GM18507 (cell line): ENCODE results near the gene CNTNAP1.

Experiments used
- DNase-seq: peaks from one replicate; pipeline ENCODE4 v3.0.0; 2011; ENCODE audit warnings: low read depth; ENCODE audit not compliant: insufficient read length; ENCODE audit errors: extremely low spot score
- FAIRE-seq: peaks from 2 replicates; lab custom pipeline; 2011; peaks lifted over from hg19 to GRCh38; lab: Jason Lieb, UNC

The CNTNAP1 gene

DNA sequence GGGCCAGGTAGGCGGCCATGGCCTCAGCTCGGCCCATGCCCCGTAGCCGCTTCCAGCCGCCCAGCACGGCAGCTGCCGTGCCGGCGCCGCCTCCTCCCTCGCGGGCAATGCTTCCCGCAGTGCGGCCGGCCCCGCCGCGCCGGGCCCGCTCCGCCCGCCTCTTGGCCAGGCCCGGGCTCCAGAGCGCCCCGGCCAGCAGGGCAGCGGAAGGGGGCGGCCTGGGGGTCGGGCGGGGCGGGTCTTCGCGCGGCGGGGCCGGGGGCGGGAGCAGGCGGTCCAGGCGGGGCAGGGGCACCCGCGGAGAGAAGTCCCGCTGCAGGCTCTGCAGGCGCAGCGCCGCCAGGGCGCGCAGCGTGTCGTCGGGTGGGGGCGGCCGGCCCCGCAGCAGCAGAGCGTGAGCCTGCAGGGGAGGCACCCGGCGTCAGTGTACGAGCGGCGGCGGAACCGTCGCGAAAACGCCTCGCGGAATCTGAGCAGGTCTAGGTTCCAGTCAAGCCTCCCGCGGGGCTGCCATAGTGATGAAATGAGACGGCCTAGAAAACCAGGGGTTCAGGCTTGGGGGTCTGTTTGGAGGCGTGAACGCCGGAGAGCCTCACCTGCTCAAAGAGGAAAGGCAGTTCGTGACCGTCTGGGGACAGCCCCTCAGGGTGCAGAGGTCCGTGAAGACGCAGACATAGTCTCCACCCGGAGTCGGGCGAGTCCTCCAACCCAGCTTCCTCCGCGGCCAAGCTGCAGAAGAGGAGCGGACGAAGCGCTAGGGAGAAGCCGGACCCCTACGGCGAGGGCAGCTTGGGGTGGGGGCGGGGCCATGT is 12.1 kb upstream of the CNTNAP1 start:
- peak; percentile 68 for FAIRE-seq

DNA sequence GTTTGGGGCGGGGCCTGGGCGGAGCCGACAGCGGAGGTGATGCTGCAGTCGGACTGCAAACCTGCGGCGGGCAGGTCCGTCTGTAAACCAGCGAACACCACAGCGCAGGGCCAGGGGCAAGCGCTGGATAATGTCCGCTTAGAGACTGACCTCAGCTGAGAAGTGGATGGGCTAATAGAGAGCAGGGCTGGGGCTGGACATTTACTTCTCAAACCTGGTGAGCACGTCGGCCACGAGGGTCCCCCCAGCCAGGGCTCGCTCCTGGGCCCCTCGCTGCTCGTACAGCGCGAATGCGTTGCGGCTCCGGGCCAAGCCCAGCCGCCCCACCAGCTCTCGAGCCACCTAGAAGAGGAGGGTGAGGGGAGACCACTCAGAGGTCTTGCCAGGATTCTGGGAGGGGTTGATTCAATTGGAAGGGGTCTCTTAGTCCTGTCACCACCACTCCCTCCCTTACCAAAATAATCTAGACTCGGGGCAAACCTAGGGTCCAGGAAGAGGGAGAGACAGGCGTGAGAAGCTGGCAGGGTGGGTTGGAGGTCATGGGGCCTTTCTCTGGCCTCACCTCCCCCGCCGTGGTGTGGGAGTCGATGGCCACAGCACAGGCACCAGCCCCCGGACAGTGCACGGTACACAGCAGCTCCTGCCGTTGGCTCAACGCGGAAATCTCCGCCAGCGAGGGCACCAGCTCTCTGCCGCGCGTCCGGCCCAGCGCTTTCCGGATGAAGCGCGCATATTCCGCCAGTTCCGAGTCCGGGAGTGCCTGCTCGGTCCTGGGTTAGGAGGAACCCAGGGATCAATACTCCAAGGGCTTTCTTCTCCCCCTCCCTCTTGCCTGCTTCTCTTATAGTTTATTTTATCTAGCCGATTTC is 11.3 kb upstream of the CNTNAP1 start:
- DNase-seq, result no peak
- FAIRE-seq, result no peak

More for the DNA sequence above, 12.1 kb upstream of the CNTNAP1 start:
- no peak for DNase-seq

- FAIRE-seq (no peak), DNase-seq (no peak)
Measured at GRCh38 chr17:42672038-42672437, 10.3 kb upstream of the CNTNAP1 start.

- DNase-seq (no peak), FAIRE-seq (no peak)
Measured at GRCh38 chr17:42673266-42673884, 9.0 kb upstream of the CNTNAP1 start.

DNA sequence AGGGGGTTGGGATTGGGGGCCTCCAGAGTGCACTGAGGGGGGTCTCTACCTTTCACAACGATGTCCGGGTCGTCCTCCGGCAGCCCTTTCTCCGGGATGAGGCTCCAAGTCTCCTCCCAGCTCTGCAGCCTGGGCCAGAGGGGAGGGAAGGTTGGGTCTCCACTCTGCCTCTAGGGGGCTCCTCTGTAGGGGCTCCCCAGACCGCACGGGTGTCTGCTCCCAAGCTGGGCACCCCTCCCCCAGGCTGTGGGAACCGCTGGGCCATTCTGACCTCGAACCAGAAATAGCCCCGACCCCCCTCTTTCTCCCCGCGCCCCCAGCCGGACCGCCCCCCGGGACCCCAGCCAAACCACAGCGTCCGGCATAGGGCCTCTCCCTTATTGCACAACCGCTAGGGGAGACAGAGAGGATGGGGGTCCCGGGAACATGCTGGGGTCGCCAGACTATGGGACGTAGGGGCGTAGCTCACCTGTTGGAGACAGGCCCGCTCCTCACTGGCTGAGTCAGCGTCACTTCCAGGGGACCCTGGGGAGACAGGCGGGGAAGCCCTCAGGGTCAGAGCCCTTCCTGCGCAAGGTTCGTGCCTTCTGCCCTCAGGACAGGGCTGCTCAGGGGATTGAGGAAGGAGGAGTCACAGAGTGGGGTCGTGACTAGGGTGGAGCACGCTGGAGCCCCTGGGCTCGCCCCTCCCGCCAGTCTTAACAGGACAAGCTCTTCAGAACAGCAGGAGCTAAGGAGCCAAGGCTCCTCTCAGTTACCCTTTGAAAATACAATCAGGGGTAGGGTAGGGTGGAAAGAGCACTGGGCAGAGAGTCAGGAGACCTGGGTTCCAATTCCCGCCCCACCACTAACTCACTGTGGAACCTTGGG is 8.2 kb upstream of the CNTNAP1 start:
- FAIRE-seq (peak; percentile 81), DNase-seq (no peak)

DNA sequence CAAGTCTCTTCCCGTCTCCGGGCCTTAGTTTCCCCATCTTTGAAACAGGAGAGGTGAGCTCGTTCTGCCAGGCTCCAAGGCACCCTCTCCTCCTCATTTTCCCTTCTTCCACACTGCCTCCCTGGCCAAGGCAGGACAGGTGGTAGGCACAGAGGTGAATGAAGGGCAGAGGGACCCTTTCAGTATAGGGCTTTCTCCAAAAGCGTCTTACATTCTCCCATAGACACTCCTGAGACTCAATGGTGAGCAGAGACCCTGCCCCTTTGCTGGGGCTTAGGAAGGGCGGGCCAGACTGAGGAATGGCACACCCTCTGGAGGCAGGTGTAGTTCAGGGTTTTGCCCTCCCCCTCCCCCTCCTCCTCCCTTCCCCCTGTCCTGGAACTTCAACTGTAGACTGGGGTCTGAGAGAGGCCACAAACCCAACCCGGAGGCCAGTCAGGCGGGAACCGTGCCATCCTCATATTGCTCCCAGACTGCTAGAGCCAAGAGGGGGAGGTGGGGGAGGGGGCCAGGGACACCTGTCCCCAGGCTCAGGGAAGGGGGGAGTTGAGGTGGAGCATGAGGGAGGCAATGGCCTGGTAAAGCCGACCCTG is 7.5 kb upstream of the CNTNAP1 start:
- DNase-seq (no peak), FAIRE-seq (peak; percentile 35)

DNA sequence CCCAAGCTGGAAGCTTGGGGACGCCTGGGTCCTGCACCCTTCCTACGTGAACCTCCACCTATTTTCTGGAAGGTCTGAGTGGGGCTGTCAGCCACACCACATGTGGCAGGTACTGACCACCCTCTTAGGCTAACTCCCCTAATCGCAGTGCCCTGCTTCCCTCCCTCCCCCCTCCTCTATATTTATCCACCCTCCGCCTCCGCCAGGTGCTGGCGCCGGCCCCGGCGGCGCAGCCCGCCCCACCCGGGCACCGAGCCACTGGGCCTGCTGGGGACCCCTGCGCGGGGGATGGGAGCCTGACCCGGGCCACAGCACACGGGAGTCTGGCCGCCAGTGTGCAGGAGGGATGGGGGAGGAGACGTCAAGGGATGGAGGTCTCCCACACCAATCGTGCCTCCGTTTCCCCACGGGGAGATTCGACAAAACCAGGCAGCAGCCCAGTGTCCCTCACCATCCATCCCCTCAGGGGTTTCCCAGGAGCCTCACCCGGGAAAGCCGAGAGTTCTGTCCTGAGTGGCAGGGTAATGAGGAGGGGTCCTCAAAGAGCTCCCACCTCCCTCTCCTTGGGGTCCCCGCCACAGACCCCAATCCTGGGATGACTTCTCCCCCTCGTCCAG is 6.9 kb upstream of the CNTNAP1 start:
- DNase-seq (no peak), FAIRE-seq (peak; percentile 12)

GRCh38 chr17:42675965-42676423 is 6.3 kb upstream of the CNTNAP1 start:
- DNase-seq (no peak), FAIRE-seq (no peak)

- DNase-seq (no peak), FAIRE-seq (no peak)
Measured at GRCh38 chr17:42676424-42677011, 5.8 kb upstream of the CNTNAP1 start, which contains the start of gene PLEKHH3. TSS of gene PLEKHH3 (minus strand) at chr17:42676994. CDS start at chr17:42676563, 431 bp downstream.

- DNase-seq (peak; percentile 96), FAIRE-seq (peak; percentile 99)
Measured at GRCh38 chr17:42677012-42677857, 5.1 kb upstream of the CNTNAP1 start.

GRCh38 chr17:42677921-42678781 is 4.2 kb upstream of the CNTNAP1 start:
- peak; percentile 88 for FAIRE-seq

GRCh38 chr17:42678951-42679491 is 3.3 kb upstream of the CNTNAP1 start:
- DNase-seq (no peak), FAIRE-seq (peak; percentile 69)

More at GRCh38 chr17:42677921-42678781, 4.2 kb upstream of the CNTNAP1 start:
- no peak for DNase-seq

GRCh38 chr17:42679492-42680330 is 2.6 kb upstream of the CNTNAP1 start:
- FAIRE-seq (peak; percentile 69), DNase-seq (no peak)

- DNase-seq (no peak), FAIRE-seq (peak; percentile 46)
Measured at GRCh38 chr17:42680331-42680808, 2.0 kb upstream of the CNTNAP1 start.
